Glutamatergic neuron (in vitro differentiated cells): ENCODE measurements around the gene COL19A1. TPM values are rescaled to one million over a fixed set of nuclear protein-coding genes. Genes with fewer than 3 reads are reported as not detected.
A peak's percentile ranks its signal among the peaks of the same experiment; 100 is the strongest.

Experiments used
- DNase-seq: peaks from one replicate; pipeline ENCODE4 v3.0.0; 2022
- H3K27ac Mint-ChIP-seq: one replicate; pipeline ENCODE4 v1.8.0; 2020; ENCODE audit warnings: mild to moderate bottlenecking, mixed read lengths, inconsistent platforms; ENCODE audit not compliant: unreplicated experiment
- H3K27me3 Mint-ChIP-seq: one replicate; pipeline ENCODE4 v1.8.0; 2020; ENCODE audit warnings: mild to moderate bottlenecking, moderate library complexity, mixed read lengths, inconsistent platforms; ENCODE audit not compliant: unreplicated experiment
- H3K36me3 Mint-ChIP-seq: one replicate; pipeline ENCODE4 v1.8.0; 2020; ENCODE audit warnings: mild to moderate bottlenecking, mixed read lengths, inconsistent platforms; ENCODE audit not compliant: unreplicated experiment
- H3K4me1 Mint-ChIP-seq: one replicate; pipeline ENCODE4 v1.8.0; 2020; ENCODE audit warnings: mild to moderate bottlenecking, low read depth, mixed read lengths, inconsistent platforms; ENCODE audit not compliant: unreplicated experiment
- H3K4me3 Mint-ChIP-seq: one replicate; pipeline ENCODE4 v1.8.0; 2020; ENCODE audit warnings: mild to moderate bottlenecking, mixed read lengths, inconsistent platforms; ENCODE audit not compliant: unreplicated experiment
- H3K9me3 Mint-ChIP-seq: one replicate; pipeline ENCODE4 v1.8.0; 2020; ENCODE audit warnings: mild to moderate bottlenecking, moderate library complexity, mixed read lengths, inconsistent platforms; ENCODE audit not compliant: unreplicated experiment
- total RNA-seq: library from RNA; stranded (reverse); fragmentation: NEBNext Ultra II Directional; extraction: Animal tissue kit (Norgen Biotek cat#: 25700); gene quantifications from one replicate; pipeline ENCODE4 v1.2.1, GENCODE V29; 2021; ENCODE audit not compliant: unreplicated experiment
- TF ChIP-seq, protein P1 (sequence below): fragments of 200-600 bp; sonication (generic); IDR thresholded peaks from one replicate; pipeline ENCODE4 v1.5.0; 2021; ENCODE audit not compliant: partially characterized antibody, unreplicated experiment

Gene COL19A1
- total RNA-seq, 1 donor from 2014 or later: 0.78 TPM

DNA sequence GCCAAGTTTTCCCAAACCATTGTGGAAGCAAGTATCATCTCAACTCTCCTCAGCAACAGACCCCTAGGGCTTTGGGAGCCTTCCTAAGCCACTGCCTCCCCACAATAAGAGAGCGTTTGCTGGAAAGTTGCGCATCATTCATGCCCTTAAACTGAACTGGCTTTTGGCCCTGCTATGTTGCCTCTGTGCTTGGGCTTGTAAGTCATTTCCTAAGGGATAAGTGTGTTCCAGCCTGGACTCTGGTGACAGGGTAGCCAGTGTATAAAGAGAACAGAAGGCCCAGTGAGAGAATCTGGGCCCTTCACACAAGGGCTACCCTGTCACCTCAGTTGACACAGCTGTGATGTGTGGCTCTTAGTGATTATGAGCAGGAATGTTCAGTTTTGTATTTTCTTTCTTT, 358.7 kb downstream of the COL19A1 start:
- DNase-seq: peak; percentile 24
- H3K4me3 Mint-ChIP-seq: no peak overlapping the region
- H3K9me3 Mint-ChIP-seq: peaks cover 3% of the 10 kb centered on the region
- peaks cover 2% of the 10 kb centered on the region for H3K27me3 Mint-ChIP-seq
- H3K36me3 Mint-ChIP-seq: no peaks in the 10 kb centered on the region
- TF ChIP-seq, protein P1, sequence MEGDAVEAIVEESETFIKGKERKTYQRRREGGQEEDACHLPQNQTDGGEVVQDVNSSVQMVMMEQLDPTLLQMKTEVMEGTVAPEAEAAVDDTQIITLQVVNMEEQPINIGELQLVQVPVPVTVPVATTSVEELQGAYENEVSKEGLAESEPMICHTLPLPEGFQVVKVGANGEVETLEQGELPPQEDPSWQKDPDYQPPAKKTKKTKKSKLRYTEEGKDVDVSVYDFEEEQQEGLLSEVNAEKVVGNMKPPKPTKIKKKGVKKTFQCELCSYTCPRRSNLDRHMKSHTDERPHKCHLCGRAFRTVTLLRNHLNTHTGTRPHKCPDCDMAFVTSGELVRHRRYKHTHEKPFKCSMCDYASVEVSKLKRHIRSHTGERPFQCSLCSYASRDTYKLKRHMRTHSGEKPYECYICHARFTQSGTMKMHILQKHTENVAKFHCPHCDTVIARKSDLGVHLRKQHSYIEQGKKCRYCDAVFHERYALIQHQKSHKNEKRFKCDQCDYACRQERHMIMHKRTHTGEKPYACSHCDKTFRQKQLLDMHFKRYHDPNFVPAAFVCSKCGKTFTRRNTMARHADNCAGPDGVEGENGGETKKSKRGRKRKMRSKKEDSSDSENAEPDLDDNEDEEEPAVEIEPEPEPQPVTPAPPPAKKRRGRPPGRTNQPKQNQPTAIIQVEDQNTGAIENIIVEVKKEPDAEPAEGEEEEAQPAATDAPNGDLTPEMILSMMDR: no peak
- H3K27ac Mint-ChIP-seq: no peak overlapping the region
- H3K4me1 Mint-ChIP-seq: peaks cover 9% of the 10 kb centered on the region

DNA sequence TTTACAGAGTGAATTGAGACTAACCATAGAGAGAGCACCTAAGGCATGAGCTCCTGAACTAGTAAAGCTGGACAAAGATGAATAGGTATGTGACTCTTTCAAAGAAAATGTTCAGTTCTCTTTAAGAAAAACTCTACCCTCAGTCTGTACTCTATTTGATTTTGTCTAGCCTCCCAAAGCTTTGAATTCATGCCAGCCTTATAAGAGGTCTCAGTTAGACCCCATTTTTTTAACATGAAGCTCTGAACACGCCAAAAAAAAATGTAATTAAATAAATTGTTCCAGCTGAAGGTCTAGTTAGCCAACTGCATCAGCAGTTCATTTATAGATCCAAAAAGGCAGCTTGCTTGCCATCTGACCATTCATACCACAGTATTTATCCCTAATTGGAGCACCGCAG, 365.0 kb downstream of the COL19A1 start:
- H3K27ac Mint-ChIP-seq: no peak overlapping the region
- DNase-seq: no peak
- H3K4me1 Mint-ChIP-seq: no peaks in the 10 kb centered on the region
- H3K9me3 Mint-ChIP-seq: no peaks in the 10 kb centered on the region
- H3K4me3 Mint-ChIP-seq: no peak overlapping the region
- H3K36me3 Mint-ChIP-seq: no peaks in the 10 kb centered on the region
- TF ChIP-seq, protein P1: no peak
- H3K27me3 Mint-ChIP-seq: peaks cover 2% of the 10 kb centered on the region

DNA sequence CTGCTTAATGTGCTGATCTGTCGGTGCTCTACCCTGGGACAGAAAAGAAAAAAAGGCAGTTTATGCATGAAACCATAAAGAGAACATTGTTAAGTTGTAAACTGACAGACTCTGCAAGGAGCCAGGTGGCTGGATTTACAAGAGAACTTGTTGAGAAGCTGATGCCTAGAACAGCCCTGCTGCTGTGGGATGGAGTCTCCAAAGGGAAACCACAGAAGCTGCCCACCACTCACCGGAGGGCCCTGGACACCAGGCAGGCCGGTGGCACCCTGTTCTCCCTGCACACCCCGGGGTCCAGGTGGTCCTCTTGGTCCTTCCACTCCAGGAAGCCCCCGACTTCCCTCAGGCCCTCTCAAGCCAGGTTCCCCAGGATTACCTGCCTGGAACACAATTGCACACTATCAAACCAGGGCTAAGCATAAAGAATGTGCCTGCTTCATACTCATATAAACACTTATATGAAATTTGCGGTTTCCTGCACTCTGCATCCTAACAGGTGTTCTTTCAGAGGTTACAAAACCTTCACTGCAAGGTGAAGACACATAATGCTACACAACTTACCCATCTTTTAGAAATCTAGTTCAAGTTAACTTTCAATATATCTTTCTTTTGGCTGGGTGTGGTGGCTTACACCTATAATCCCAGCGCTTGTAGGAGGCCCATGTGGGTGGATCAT, 368.3 kb downstream of the COL19A1 start:
- no peaks in the 10 kb centered on the region for H3K36me3 Mint-ChIP-seq
- TF ChIP-seq, protein P1: no peak
- DNase-seq: no peak
- H3K27me3 Mint-ChIP-seq: peaks cover 2% of the 10 kb centered on the region
- no peak overlapping the region for H3K4me3 Mint-ChIP-seq
- no peaks in the 10 kb centered on the region for H3K9me3 Mint-ChIP-seq
- no peak overlapping the region for H3K27ac Mint-ChIP-seq
- no peaks in the 10 kb centered on the region for H3K4me1 Mint-ChIP-seq

DNA sequence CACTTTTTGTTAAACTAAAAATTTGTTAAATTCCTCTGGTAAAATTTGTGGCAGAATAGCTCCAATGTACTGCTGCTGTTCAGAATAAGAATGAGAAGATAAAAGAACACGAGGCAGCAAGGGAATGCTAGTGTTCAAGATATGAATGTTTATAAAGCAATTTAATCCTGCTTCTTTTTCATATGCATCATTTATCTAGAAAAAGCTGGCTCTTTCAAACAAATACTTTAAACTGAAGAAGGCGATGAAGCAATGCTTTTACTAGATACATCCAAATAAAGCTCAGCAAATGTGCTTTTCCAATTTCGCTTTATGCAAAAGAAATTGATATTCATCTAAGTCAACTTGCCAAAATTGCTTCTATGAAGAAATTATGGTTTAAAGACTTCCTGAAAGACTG, 370.0 kb downstream of the COL19A1 start:
- Mint-ChIP-seq H3K9me3 (no peaks in the 10 kb centered on the region), H3K27ac (no peak overlapping the region), H3K36me3 (no peaks in the 10 kb centered on the region), H3K27me3 (peaks cover 2% of the 10 kb centered on the region), H3K4me1 (no peaks in the 10 kb centered on the region), H3K4me3 (no peak overlapping the region)
- DNase-seq: no peak
- TF ChIP-seq, protein P1: no peak

DNA sequence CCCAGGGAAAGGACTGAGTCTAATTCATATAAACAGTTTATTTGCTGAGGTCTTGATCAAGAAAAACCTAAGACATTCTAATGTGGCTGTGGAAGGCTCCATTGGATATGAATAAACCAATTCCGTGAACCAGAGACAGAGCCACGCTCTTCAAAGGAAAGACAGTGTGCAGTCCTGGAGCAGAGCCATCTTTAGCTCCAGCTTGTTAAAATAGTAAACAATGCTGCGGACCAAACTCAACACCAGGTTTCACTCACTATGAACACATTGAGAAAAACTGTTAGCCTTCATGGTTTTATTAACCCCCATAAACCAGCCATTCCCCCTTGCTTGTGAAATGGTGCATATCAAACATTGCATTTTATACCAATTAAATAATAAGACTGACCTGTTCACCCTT, 374.7 kb downstream of the COL19A1 start:
- no peaks in the 10 kb centered on the region for H3K4me1 Mint-ChIP-seq
- no peak overlapping the region for H3K27ac Mint-ChIP-seq
- TF ChIP-seq, protein P1: no peak

More for the DNA sequence above, 374.7 kb downstream of the COL19A1 start:
- H3K9me3 Mint-ChIP-seq: no peaks in the 10 kb centered on the region
- no peak for DNase-seq
- H3K36me3 Mint-ChIP-seq: no peaks in the 10 kb centered on the region
- no peak overlapping the region for H3K4me3 Mint-ChIP-seq
- H3K27me3 Mint-ChIP-seq: no peaks in the 10 kb centered on the region
